Cortex of kidney (tissue), 1 donor: ENCODE data around the gene NFKBIL1.
"Not testable (repeated sequence)": the region's sequence is repeated elsewhere in the genome, so short reads cannot be mapped to it uniquely, and the experiment has no call there.

Experiments
- DNase-seq: peaks from one replicate; lab custom pipeline; 2025; lab: John Stamatoyannopoulos, UW

The NFKBIL1 gene

GRCh38 chr6:31580807-31581433 is 33.5 kb downstream of the NFKBIL1 start:
- no peak for DNase-seq

- no peak for DNase-seq
These were observed 34.2 kb downstream of the NFKBIL1 start for GRCh38 chr6:31581434-31582229.

- no peak for DNase-seq
These were observed 34.8 kb downstream of the NFKBIL1 start, which contains the start of gene LTB for GRCh38 chr6:31582230-31582643. LTB (minus strand) TSS chr6:31582424; CDS start chr6:31582417, 7 bp downstream.

- no peak for DNase-seq
These were observed 38.1 kb downstream of the NFKBIL1 start for GRCh38 chr6:31585491-31585890.

- no peak for DNase-seq
These were observed 38.6 kb downstream of the NFKBIL1 start, which contains the start of gene LST1 for GRCh38 chr6:31586008-31586407. LST1 (plus strand) TSS chr6:31586277; CDS start chr6:31587300, 1,023 bp downstream.

- no peak for DNase-seq
These were observed 39.3 kb downstream of the NFKBIL1 start for GRCh38 chr6:31586599-31587281.

GRCh38 chr6:31587791-31588777 is 40.7 kb downstream of the NFKBIL1 start:
- no peak for DNase-seq

GRCh38 chr6:31588871-31589650 is 41.7 kb downstream of the NFKBIL1 start:
- DNase-seq = no peak

GRCh38 chr6:31590691-31591090 is 43.3 kb downstream of the NFKBIL1 start:
- not testable (repeated sequence) for DNase-seq

GRCh38 chr6:31592396-31592771 is 45.0 kb downstream of the NFKBIL1 start:
- no peak for DNase-seq

- DNase-seq = no peak
These were observed 49.6 kb downstream of the NFKBIL1 start for GRCh38 chr6:31597006-31597405.

- no peak for DNase-seq
These were observed 59.9 kb downstream of the NFKBIL1 start for GRCh38 chr6:31607317-31607716.
